ENCODE measurements around the gene LRFN5. TPM values are rescaled to one million over a fixed set of nuclear protein-coding genes. Genes with fewer than 3 reads are reported as not detected.

The LRFN5 gene
- total and polyA plus RNA-seq, 2 experiments from 2014 or later, result 1.9 to 6.8 TPM

GRCh38 chr14:41629876-41630275, 23.2 kb downstream of the LRFN5 start (continued):
- TF ChIP-seq ZNF462 (CRISPR knock-in tag; IDR thresholded peaks at IDR 0.05) (no peak), JUNB (IDR thresholded peaks at IDR 0.05; ENCODE audit: unreplicated experiment) (no peak), ETS1 (IDR thresholded peaks at IDR 0.05) (no peak), EZH2phosphoT487 (IDR thresholded peaks at IDR 0.05; ENCODE audit: unreplicated experiment) (no peak)

- H3K27ac ChIP-seq (ENCODE audit: low read depth), result no peak overlapping the region
- H3K27ac Mint-ChIP-seq, result no peak overlapping the region
- DNase-seq (ENCODE audit: low spot score) (no peak), ATAC-seq (no peak)
- no peaks in the 10 kb centered on the region for H3K27me3 Mint-ChIP-seq (ENCODE audit: insufficient read depth, low read depth, poor library complexity)
- H3K4me3 ChIP-seq, result no peak overlapping the region
- H3K79me2 ChIP-seq (replicated peaks; ENCODE audit: insufficient read depth), result no peaks in the 10 kb centered on the region; the same call in 1 of the 2 replicates
- H3K27me3 ChIP-seq (ENCODE audit: insufficient read depth), result no peaks in the 10 kb centered on the region
- H3K9me3 Mint-ChIP-seq, result no peaks in the 10 kb centered on the region
- no peak overlapping the region for H2AFZ ChIP-seq
- H3K36me3 ChIP-seq (ENCODE audit: insufficient read depth), result no peaks in the 10 kb centered on the region
- no peaks in the 10 kb centered on the region for H3K36me3 Mint-ChIP-seq (ENCODE audit: low read depth)
- no peak overlapping the region for H3K4me2 ChIP-seq
- no peak overlapping the region for H3K4me3 Mint-ChIP-seq
- H3F3A ChIP-seq (replicated peaks; ENCODE audit: low read depth), result no peaks in the 10 kb centered on the region
- H3K4me1 ChIP-seq (ENCODE audit: insufficient read depth), result no peaks in the 10 kb centered on the region
- H3K4me1 Mint-ChIP-seq, result no peaks in the 10 kb centered on the region
- H3K9me2 ChIP-seq (ENCODE audit: insufficient read depth), result no peaks in the 10 kb centered on the region
- H4K20me1 ChIP-seq (replicated peaks; ENCODE audit: insufficient read depth), result no peaks in the 10 kb centered on the region
- no peak for TF ChIP-seq CREB1 (CRISPR knock-in tag; IDR thresholded peaks at IDR 0.05; ENCODE audit: low read depth)
- TF ChIP-seq ZNF331 (CRISPR knock-in tag; IDR thresholded peaks at IDR 0.05; ENCODE audit: low read depth), result no peak
- no peak for TF ChIP-seq ZNF462 (CRISPR knock-in tag; IDR thresholded peaks at IDR 0.05)
- TF ChIP-seq CTCF (conservative IDR thresholded peaks at IDR 0.05; ENCODE audit: low read depth in 2 of 2), result no peak
These were observed 27.6 kb downstream of the LRFN5 start for GRCh38 chr14:41634286-41634685.

Measured in GM23338 (cell line).